ENCODE measurements around the gene ASF1B. TPM values are rescaled to one million over a fixed set of nuclear protein-coding genes. Genes with fewer than 3 reads are reported as not detected.

ASF1B gene
- total RNA-seq, 4 donors from 2014 or later = 3.2 to 25.6 (median 14.2) TPM

- H3K4me1 ChIP-seq = peaks cover 25 to 34% (median 29%) of the 10 kb centered on the region in 3 donors
- 40 to 43% methylated on average over 2 to 6 of the region's 10 CpGs for WGBS, 2 donors
- H3K36me3 ChIP-seq = peaks cover 0 to 38% (median 4%) of the 10 kb centered on the region in 3 donors
- peak overlapping the region in 3 of 4 donors; percentile 23 to 54 (median 32) for H3K4me3 ChIP-seq
- H3K27ac ChIP-seq = peak overlapping the region; percentile 57 to 89 (median 82)
- intact Hi-C loops (cut with DNase I) = no loop called here
- no peak for DNase-seq
- no peaks in the 10 kb centered on the region for H3K9me3 ChIP-seq
- no peaks in the 10 kb centered on the region for H3K27me3 ChIP-seq
- no peak for TF ChIP-seq POLR2A (IDR thresholded peaks at IDR 0.05)
- TF ChIP-seq, protein P1, sequence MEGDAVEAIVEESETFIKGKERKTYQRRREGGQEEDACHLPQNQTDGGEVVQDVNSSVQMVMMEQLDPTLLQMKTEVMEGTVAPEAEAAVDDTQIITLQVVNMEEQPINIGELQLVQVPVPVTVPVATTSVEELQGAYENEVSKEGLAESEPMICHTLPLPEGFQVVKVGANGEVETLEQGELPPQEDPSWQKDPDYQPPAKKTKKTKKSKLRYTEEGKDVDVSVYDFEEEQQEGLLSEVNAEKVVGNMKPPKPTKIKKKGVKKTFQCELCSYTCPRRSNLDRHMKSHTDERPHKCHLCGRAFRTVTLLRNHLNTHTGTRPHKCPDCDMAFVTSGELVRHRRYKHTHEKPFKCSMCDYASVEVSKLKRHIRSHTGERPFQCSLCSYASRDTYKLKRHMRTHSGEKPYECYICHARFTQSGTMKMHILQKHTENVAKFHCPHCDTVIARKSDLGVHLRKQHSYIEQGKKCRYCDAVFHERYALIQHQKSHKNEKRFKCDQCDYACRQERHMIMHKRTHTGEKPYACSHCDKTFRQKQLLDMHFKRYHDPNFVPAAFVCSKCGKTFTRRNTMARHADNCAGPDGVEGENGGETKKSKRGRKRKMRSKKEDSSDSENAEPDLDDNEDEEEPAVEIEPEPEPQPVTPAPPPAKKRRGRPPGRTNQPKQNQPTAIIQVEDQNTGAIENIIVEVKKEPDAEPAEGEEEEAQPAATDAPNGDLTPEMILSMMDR (IDR thresholded peaks at IDR 0.05) = no peak
Measured at GRCh38 chr19:14150041-14150769, 13.8 kb upstream of the ASF1B start.

DNA sequence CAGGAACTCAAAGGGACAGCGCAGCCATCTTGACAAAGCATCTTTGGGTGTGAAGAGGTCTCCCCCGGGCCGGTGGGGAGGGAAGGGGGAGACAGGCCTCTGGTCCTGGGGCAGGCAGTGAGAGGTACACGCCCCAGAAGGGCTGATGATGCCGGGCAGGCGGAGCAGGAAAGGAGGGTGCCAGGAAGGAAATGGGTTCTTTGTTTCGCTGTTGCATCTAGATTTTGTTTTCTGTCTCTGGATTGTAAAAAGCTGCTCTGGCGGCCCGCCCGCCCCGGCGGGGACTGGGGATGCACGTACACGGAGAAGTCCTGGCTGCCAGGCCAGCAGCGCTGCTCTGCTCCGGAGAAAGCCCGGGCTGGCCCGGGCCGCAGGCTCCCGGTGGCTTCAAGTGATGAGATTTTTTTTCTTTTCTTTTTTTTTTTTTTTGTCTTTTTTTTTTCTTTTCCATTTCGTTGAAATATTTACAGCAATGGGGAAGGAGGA is 13.2 kb upstream of the ASF1B start:
- intact Hi-C loops (cut with DNase I) = no loop called here
- Histone ChIP-seq H3K36me3 (peaks cover 0 to 32% (median 4%) of the 10 kb centered on the region in 3 donors), H3K9me3 (no peaks in the 10 kb centered on the region), H3K27me3 (no peaks in the 10 kb centered on the region), H3K4me1 (peaks cover 25 to 34% (median 29%) of the 10 kb centered on the region in 3 donors), H3K4me3 (peak overlapping the region in 3 of 4 donors; percentile 23 to 54 (median 32)), H3K27ac (peak overlapping the region; percentile 57 to 89 (median 82))
- no peak for DNase-seq
- WGBS, 2 donors = 1 to 6% methylated on average over 14 of the region's 21 CpGs
- TF ChIP-seq POLR2A (IDR thresholded peaks at IDR 0.05) = no peak
- TF ChIP-seq, protein P1 (IDR thresholded peaks at IDR 0.05) = no peak

- Histone ChIP-seq H3K4me3 (no peak overlapping the region), H3K9me3 (no peaks in the 10 kb centered on the region), H3K36me3 (peaks cover 0 to 25% (median 4%) of the 10 kb centered on the region in 3 donors), H3K27me3 (no peaks in the 10 kb centered on the region), H3K4me1 (peaks cover 25 to 34% (median 29%) of the 10 kb centered on the region in 3 donors), H3K27ac (peak overlapping the region; percentile 57 to 89 (median 82))
- intact Hi-C loops (cut with DNase I) = no loop called here
- no peak for DNase-seq
- WGBS, 2 donors = 58 to 75% methylated on average over 11 of the region's 13 CpGs
- TF ChIP-seq, protein P1 (IDR thresholded peaks at IDR 0.05) = no peak
- no peak for TF ChIP-seq POLR2A (IDR thresholded peaks at IDR 0.05)
Measured at GRCh38 chr19:14148751-14149410, 12.5 kb upstream of the ASF1B start.

DNA sequence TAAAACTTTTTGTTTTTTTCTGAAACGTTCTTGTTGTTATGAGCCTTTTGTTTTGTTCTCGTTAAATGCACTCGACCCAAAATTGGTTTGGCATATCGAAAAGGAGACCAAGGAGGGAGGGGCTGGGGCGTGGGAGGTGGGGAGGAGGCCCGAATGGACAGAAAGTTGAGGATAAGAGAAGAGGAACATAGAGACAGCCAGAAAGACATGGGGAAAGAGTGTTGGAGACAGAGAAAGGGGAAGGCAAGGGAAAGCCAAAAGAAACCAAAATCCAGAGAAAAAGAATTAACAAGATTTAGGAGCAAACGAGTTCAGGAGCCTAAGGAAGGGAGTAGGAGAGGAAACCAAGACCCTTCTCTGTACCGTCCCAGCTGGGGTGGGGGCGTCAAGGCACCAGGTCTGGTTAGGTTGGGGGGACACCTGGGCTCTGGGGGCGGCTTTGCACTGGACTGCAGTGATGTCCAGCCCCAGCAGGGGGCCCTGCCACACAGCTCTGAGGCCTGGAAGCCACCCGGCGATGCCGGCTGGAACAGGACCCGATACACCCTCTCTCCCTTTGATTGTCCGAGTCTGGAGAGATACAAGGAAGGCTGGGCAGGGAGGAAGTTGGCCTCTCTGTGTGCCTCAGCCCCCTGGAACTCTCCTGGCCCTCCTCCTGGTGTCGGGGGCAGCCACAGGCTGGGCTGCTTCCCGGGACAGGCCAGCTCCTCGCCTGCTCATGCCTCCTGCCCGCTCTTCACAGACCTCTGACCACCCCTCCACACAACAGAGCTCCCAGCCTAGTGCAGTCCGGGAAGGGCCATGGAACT is 11.6 kb upstream of the ASF1B start:
- no peaks in the 10 kb centered on the region for H3K27me3 ChIP-seq
- H3K4me3 ChIP-seq = peak overlapping the region in 1 of 4 donors; percentile 25
- no peak for DNase-seq
- H3K4me1 ChIP-seq = peaks cover 25 to 34% (median 29%) of the 10 kb centered on the region in 3 donors
- H3K9me3 ChIP-seq = no peaks in the 10 kb centered on the region
- peak overlapping the region; percentile 57 to 89 (median 82) for H3K27ac ChIP-seq
- no peak for TF ChIP-seq POLR2A (IDR thresholded peaks at IDR 0.05)
- TF ChIP-seq, protein P1 (IDR thresholded peaks at IDR 0.05) = peak in 5 of 6 experiments; percentile 64 to 77 (median 72)
- WGBS, 2 donors = 36 to 38% methylated on average over 12 to 16 of the region's 20 CpGs
- intact Hi-C loops (cut with DNase I) = no loop called here
- H3K36me3 ChIP-seq = peaks cover 0 to 22% (median 4%) of the 10 kb centered on the region in 3 donors
